Stimulated activated naive CD8-positive, alpha-beta T cell treated with anti-CD3 and anti-CD28 coated beads, Interleukin-15, Interleukin-2, amounts not matched to agents 100 U/mL and 50 U/mL, for 24 hours (primary cell): Measurements from ENCODE around the gene VWA7.
"Not testable (repeated sequence)": the region's sequence is repeated elsewhere in the genome, so short reads cannot be mapped to it uniquely, and the experiment has no call there.

Experiments
- ATAC-seq: fragments of 150-1000 bp; cut with Tn5 transposase; one replicate; pipeline ENCODE4 v1.10.0; 2021
- DNase-seq: peaks from one replicate; pipeline ENCODE4 v3.0.0; 2021

VWA7 gene, protein sequence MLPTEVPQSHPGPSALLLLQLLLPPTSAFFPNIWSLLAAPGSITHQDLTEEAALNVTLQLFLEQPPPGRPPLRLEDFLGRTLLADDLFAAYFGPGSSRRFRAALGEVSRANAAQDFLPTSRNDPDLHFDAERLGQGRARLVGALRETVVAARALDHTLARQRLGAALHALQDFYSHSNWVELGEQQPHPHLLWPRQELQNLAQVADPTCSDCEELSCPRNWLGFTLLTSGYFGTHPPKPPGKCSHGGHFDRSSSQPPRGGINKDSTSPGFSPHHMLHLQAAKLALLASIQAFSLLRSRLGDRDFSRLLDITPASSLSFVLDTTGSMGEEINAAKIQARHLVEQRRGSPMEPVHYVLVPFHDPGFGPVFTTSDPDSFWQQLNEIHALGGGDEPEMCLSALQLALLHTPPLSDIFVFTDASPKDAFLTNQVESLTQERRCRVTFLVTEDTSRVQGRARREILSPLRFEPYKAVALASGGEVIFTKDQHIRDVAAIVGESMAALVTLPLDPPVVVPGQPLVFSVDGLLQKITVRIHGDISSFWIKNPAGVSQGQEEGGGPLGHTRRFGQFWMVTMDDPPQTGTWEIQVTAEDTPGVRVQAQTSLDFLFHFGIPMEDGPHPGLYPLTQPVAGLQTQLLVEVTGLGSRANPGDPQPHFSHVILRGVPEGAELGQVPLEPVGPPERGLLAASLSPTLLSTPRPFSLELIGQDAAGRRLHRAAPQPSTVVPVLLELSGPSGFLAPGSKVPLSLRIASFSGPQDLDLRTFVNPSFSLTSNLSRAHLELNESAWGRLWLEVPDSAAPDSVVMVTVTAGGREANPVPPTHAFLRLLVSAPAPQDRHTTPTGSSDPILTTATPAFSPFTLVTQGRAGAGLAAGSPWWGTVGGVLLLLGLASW

DNA sequence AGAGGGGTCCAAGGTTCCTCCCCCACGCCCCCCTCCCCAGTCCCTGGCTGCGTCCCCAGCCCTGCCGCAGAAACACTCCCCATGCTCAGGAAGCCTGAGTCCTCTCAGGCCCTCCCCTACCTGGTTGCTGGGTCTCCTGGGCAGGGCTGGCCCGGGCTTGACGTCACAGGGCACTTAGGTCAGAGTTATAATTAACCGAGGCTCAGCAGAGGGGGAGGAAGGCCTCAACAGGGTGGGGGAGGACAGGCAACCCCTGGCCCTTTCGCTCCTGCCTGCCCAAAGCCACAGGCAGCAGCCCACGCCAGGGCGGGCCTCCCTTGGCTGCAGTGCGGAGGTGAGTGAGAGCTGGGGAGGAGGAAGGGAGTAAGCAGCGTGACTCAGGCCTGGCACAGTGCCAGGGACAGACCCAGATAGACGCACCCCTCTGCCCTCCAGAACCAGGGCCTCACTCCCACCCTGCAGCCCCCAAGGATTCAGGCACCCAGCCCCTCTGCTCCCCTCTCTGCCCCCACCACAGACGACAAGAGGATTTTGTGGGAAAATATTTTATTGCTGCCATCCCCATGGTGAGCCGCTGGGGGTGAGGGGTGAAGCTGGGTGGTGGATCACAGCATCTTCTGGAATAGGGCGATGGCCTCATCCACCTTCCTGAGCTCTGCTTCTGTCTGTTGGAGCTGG lies at the start of gene VWA7:
Gene VWA7 (minus strand): TSS at position 340 of the 678 bp plus-strand sequence. CDS start 549 bp downstream, outside the sequence.
- DNase-seq (peak; percentile 88), ATAC-seq (peak; percentile 93)

DNA sequence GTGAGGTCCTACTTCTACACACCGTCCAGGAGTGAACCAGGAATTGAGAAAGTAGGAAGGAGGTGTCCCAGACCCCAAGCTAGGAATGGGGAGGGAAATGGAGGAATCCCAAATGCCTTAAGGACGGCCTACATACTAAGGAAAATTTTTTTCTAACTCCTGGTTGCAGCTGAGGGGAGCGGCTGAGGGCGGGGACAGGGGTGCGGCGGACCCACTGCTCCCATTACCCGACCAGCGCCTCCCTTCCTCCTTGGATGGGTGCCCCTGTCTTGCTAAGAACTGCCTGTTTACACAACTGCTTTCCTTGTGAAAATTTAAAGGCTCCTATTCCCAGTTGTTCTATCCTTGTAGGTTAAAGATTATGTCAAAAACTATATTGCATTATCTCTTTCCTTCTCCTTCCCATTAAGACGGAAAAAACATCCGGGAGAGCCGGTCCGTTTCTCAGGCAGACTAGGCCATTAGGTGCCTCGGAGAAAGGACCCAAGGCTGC lies 49.7 kb upstream of the VWA7 start:
- ATAC-seq (no peak), DNase-seq (peak; percentile 50)

DNA sequence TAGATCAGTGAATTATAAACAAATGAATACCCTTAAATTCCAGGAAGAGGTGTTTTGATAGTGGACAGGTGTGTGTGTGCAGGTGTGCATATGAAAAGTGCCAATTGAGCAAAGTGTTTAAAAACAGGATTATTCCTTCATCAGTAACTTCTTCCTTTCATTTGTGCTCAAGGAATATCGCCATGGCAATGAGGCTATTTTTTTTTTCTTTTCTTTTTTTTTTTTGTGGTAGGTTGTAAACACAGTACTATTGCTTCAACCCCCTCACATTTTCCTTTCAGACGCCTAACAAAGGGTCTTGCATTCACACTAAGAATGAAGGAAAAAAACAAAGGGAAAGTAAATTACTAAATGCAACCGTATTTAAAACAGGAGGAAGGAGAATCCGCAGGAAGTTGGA lies 48.4 kb upstream of the VWA7 start:
- DNase-seq (no peak), ATAC-seq (no peak)

DNA sequence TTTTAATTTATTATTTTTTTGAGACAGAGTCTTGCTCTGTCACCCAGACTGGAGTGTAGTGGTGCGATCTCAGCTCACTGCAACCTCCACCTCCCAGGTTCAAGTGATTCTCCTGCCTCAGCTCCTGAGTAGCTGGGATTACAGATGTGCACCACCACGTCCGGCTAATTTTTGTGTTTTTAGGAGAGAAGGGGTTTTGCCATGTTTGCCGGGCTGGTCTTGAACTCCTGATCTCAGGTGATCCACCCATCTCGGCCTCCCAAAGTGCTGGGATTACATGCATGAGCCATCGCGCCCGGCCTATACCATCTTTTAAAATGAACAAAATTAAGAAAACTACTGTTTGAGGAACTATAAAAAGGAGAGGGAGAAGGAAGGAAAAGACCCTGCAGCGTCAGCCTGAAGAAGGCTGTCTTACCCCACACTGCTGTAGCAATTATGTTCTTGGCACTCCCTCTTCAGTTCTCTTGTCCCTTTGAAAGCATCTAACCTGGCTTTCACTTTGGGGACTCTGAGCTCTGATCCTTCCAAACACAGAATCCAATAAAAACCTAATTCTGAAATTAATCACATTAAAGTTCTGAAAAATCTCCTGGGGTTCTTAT lies 46.6 kb upstream of the VWA7 start:
- DNase-seq, ATAC-seq: not testable (repeated sequence)

DNA sequence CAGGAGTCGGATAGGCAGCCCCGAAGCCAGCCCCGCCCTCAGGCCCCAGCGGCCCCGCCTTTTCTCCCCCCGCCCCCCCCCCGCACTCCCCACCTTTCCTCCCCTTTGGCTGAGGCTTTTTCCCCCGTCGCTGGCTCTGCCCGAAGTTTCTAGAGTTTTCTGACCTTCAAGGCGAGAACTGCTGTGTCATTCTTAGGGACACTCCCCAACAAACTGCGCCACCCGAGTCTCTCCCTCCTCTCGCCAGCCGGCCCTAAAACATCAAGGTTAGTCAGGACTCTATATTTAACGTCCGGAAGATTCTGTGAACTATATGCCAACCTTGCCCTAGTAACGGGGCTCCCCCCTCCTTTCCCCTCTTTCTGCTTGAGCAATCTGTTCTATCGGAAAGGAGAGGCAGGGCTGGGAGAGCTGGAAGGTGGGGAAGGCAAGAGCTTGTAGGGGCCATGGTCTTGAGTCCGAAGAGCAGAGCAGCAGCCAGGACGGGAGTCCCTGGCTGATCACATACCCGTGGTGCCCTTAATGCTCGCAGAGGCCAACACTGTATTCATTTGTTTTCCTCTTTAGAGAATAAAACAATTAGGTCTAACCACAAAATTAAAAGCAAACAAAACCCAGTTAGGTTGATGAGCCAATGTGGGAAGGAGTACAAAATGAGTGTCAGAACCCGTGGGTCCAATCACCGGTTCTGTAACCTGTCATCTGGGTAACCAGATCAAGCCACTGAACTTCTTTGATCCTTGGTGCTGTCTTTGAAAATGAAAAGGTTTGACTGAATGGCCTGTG lies 45.1 kb upstream of the VWA7 start:
- DNase-seq: peak; percentile 70
- ATAC-seq: peak; percentile 58

DNA sequence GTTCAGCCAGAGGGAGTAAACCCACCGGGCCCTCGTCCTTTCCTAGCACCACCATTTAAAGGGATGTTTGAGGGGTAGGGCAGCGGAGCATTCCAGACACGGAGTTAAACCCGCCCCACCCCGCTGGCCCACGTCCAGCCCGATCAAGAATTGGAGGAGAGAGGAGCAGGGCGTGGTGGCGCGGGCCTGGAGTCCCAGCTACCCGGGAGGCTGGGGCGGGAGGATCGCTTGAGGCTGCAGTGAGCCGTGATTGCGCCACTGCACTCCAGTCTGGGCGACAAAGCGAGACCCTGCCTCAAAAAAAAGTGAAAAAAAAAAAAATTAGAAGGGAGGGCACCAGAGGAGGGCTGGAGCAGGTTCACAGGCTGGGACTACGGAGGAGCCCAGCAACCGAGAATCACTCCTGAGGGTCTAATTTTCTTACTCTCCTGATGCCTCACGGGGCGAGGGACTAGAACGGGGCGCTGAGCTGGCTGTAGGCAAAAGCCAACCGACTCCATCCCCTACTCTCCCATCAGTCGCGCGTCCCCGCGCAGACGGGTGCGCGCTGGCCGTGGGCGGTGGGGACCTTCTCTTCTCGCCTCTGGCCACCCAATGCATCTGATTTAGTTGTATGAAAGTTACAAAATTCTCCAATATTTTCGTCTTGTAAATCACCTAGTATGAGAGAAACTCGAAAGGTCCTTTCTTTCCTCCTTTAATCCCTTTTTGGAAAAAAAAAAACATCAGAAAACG lies 44.3 kb upstream of the VWA7 start:
- DNase-seq (peak; percentile 82), ATAC-seq (peak; percentile 61)

DNA sequence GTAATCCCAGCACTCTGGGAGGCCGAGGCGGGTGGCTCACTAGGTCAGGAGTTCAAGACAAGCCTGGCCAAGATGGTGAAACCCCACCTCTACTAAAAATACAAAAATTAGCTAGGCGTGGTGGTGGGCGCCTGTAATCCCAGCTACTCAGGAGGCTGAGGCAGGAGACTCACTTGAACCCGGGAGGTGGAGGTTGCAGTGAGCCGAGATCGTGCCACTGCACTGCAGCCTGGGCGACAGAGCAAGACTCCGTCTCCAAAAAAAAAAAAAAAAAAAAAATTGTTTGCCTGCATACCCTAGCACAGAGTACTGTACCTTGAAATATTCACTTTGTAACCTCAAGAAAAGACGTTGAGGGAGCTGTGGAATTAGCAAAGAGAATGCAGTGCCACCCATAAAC lies 43.3 kb upstream of the VWA7 start:
- DNase-seq, ATAC-seq: not testable (repeated sequence)

DNA sequence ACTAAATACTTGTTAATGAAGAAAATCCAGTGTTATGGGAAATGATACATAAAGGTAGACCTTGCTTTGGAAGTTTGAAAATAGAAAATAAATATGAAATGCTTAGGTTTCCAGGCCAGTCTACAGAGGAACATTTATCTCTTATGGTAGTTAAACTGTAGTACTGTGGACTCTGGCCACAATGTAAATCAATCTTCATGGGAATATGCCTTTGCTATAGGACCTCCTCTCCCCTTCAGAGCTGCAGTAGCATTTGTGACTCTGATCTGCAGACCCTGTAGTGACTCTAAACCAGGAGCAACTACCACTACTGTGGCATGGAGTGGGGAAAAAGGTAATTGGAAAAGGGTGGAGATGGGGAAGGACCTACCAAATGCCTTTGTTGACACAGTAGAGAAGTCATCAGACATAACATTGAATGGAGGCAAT lies 42.8 kb upstream of the VWA7 start:
- ATAC-seq: no peak

DNA sequence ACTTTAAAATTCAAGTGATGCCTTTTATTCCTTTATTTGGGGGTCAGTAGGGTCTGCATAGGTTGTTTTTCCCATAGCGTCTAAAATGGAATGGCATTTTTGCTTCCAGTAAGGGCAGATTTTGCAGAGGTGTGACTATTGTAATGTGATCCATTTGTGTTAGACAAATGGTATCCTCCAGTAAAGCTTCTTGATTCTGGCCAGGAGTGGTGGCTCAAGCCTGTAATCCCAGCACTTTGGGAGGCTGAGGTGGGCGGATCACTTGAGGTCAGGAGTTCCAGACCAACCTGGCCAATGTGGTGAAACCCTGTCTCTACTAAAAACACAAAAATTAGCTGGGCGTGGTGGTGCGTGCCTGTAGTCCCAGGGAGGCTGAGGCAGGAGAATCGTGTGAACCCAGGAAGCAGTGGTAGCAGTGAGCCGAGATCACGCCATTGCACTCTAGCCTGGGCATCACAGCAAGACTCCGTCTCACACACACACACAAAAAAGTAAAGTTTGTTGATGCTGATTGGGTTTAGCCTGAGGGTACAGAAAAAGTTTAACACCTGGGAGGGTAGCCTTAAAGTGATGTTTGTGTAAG lies 40.9 kb upstream of the VWA7 start:
- not testable (repeated sequence) for DNase-seq, ATAC-seq

More for the DNA sequence above, 42.8 kb upstream of the VWA7 start:
- no peak for DNase-seq

DNA sequence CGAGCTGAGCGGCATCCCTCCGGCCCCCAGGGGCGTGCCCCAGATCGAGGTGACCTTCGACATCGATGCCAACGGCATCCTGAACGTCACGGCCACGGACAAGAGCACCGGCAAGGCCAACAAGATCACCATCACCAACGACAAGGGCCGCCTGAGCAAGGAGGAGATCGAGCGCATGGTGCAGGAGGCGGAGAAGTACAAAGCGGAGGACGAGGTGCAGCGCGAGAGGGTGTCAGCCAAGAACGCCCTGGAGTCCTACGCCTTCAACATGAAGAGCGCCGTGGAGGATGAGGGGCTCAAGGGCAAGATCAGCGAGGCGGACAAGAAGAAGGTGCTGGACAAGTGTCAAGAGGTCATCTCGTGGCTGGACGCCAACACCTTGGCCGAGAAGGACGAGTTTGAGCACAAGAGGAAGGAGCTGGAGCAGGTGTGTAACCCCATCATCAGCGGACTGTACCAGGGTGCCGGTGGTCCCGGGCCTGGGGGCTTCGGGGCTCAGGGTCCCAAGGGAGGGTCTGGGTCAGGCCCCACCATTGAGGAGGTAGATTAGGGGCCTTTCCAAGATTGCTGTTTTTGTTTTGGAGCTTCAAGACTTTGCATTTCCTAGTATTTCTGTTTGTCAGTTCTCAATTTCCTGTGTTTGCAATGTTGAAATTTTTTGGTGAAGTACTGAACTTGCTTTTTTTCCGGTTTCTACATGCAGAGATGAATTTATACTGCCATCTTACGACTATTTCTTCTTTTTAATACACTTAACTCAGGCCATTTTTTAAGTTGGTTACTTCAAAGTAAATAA lies 40.2 kb upstream of the VWA7 start:
- peak; percentile 9 for ATAC-seq
- DNase-seq: not testable (repeated sequence)

DNA sequence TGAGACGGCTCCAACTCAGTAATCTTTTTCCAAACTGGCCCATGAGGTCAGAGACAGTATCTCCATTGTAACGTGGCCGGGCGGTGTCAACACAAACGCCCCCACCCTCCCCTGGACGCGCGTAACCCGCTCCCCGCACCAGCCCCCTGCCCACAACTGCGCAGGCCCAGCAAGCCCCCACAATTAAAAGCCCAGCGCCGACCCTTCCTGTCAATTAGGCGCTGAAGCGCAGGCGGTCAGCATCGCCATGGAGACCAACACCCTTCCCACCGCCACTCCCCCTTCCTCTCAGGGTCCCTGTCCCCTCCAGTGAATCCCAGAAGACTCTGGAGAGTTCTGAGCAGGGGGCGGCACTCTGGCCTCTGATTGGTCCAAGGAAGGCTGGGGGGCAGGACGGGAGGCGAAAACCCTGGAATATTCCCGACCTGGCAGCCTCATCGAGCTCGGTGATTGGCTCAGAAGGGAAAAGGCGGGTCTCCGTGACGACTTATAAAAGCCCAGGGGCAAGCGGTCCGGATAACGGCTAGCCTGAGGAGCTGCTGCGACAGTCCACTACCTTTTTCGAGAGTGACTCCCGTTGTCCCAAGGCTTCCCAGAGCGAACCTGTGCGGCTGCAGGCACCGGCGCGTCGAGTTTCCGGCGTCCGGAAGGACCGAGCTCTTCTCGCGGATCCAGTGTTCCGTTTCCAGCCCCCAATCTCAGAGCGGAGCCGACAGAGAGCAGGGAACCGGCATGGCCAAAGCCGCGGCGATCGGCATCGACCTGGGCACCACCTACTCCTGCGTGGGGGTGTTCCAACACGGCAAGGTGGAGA lies 38.1 kb upstream of the VWA7 start, which contains the start of the genes HSPA1A and HSPA1L:
Gene HSPA1A (plus strand): TSS at position 519 of the 814 bp plus-strand sequence. CDS start 214 bp downstream, at position 733.
Gene HSPA1L (minus strand): TSS at position 259 of the 814 bp plus-strand sequence. CDS start 3,311 bp downstream, outside the sequence.
- peak; percentile 39 for ATAC-seq
- peak; percentile 76 for DNase-seq

DNA sequence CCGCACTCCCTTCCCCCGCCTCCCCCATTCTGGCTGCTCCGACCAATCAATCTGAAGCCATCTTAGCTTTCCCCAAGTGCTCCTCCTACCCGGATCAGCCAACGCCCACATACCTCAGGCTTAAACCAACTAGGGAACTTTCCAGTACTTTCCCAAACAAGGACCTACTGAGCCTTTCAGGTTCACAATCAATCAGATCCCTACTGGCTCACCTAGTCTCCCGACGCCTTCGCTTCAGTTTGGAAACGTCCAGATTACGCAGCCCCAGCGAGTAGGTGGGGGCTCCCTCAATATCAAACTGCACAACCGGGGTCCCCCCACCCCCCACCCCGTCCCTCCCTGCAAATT lies 37.5 kb upstream of the VWA7 start:
- peak; percentile 53 for ATAC-seq
- peak; percentile 78 for DNase-seq

DNA sequence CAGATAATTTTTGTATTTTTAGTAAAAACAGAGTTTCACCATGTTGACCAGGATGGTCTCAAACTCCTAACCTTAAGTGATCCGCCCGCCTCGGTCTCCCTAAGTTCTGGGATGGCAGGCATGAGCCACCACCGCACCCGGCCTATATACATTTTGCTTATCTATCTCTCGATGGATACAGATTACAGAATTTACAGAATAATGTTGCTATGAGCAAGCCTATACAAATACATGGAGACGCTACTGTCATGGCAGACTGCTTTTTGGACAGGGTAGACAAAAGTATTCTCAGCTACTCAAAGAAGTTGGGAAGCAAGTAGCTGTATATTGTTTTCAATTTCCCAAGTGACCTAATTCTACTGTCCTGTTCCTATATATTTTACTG lies 36.3 kb upstream of the VWA7 start:
- ATAC-seq (no peak), DNase-seq (no peak)

DNA sequence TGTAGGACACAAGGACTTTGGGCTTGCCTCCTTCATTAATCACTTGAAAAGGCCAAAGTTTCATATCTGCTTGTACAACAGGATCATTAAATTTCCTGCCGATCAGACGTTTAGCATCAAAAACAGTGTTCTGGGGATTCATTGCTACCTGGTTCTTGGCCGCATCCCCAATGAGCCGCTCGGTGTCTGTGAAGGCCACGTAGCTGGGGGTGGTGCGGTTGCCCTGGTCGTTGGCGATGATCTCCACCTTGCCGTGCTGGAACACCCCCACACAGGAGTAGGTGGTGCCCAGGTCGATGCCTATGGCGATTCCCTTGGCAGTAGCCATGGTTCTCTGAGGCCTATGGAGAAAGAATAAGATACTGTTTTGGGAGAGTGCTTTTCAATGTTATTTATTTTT lies 34.5 kb upstream of the VWA7 start:
- DNase-seq: no peak
- ATAC-seq: no peak

DNA sequence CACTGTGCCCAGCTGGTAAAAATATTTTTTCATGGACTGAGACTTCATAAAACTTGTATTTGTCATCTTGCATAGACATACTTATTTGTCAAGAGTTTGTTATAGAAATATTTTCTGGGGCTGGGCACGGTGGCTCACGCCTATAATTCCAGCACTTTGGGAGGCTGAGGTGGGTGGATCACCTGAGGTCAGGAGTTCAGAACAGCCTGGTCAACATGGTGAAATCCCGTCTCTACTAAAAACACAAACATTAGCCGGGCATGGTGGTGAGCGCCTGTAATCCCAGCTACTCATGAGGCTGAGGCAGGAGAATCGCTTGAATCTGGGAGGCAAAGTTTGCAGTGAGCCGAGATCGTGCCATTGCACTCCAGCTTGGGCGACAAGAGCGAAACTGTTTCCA lies 31.5 kb upstream of the VWA7 start:
- DNase-seq, ATAC-seq: not testable (repeated sequence)

DNA sequence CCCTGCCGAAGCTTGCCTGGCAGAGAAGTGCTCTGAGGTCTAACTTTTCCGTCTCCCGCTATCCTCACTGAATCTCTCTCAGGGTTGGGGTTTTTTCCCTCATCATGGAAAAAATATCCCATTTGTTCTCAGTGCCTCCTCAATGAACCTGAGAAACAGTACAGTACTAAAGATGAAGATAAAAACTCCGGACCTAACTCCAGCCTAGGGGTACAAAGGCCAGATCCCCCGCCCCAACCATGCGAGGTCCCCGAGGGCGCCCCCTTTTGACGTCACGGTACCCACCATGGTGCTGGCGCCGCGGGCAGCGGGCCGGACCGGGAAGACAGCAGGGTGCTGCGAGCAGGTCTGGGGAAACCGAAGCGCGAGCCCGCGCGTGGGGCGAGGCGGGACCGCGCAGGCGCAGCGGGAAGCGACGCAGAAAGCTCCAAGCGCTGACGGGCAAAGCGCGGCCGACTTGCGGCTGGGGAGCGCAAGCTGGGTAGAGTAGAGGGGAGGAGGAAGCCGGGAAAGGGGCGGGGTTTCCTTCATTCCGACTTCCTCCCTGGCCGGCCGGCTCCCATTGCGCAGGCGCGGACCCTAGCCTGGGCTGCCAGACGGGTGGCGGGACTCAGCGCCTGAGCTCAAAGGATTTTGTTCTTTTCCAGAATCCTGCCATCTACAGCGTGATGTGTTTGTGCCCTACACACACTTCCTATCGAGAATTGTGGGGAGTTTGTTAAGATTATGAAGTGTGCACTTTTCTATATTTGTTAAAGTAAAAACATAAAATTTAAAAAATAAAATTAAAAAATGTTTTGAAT lies 29.5 kb upstream of the VWA7 start, which contains the start of gene LSM2:
Gene LSM2 (minus strand): TSS at position 497 of the 803 bp plus-strand sequence. CDS start 209 bp downstream, at position 288.
- ATAC-seq: peak; percentile 98
- DNase-seq: peak; percentile 99
